GM19395 (cell line): ENCODE data around the gene MOB3A.
"Not testable (repeated sequence)": the region's sequence is repeated elsewhere in the genome, so short reads cannot be mapped to it uniquely, and the experiment has no call there.

ENCODE experiments used
- ATAC-seq: cut with Tn5 transposase; IDR thresholded peaks from one replicate; pipeline ENCODE4 v1.9.1; 2021; ENCODE audit warnings: mild to moderate bottlenecking, moderate library complexity; ENCODE audit not compliant: unreplicated experiment

MOB3A gene

GRCh38 chr19:2035590-2035991 is 60.5 kb downstream of the MOB3A start:
- ATAC-seq = no peak

DNA sequence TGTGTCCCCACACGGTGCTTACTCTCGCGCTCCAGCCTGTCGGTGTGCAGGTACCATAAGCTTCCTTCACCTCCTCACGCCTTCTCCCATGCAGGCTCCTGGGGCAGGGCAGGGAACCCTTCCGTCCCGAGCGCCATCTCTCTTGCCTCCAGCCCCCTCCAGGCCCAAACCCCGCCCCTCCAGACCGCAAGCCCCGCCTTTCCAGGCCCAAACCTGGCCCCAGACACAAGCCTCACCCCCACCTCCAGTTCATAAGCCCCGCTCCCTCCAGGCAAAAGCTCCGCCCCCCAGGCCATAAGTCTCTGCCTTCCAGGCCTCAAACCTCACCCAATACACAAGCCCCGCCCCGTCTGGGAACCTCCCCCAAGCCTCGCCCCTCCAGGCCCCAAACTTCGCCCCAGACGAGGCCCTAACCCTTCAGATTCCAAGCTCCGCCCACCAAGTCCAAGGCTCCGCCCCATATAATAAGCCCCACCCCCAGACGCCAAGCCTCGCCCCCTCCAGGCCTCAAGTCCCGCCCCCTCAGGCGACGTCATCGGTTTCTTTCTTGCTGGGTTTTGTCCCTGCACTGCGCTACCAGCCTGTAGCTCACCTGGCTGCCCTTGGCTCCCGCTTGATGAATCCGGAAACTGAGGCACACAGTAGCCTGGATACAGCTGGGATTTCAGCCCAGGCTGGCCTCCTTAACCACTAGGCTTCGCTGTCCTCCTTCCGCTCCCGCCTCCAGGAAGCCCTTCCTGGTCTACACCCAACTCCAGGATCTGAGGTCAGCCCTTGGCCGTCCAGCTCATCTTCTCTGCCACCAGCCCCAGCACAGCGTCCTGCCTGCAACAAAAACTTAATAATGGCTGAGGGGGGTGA is 61.2 kb downstream of the MOB3A start:
- ATAC-seq = no peak

- not testable (repeated sequence) for ATAC-seq
Observed at GRCh38 chr19:2034253-2034652, 61.9 kb downstream of the MOB3A start.

GRCh38 chr19:2033825-2034159 is 62.3 kb downstream of the MOB3A start:
- no peak for ATAC-seq

DNA sequence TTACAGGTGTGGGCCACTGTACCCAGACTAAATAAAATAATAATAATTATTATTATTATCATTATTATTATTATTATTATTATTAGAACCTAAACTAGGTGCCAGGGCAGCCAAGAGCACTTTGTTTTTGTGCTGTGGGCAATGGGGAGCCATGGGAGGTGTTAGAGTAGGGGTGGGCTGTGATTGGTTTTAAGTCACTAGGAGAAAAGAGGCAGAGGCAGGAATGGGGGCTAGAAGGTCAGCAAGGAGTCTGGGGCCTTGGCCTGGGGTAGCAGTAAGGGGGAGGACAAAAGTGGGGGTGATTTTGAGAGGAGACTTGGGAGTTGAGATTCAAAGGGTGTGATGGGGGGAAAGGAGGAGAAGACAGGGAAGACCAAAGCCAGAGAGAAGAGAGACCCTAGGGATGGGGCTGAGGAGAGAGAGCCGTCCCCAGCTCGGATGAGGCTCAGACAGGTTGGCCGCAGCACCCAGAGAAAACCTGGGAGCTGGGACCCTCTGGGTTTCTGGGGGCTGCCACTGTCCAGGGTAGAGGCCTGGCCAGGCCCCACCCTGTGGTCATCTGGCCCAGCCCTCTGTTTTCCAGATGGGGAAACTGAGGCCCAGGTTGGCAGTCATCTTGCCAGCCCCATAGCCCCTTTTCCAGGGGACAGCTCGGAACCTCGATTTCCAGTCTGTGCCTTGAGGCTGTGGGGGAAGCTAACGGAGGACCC is 62.9 kb downstream of the MOB3A start:
- no peak for ATAC-seq

DNA sequence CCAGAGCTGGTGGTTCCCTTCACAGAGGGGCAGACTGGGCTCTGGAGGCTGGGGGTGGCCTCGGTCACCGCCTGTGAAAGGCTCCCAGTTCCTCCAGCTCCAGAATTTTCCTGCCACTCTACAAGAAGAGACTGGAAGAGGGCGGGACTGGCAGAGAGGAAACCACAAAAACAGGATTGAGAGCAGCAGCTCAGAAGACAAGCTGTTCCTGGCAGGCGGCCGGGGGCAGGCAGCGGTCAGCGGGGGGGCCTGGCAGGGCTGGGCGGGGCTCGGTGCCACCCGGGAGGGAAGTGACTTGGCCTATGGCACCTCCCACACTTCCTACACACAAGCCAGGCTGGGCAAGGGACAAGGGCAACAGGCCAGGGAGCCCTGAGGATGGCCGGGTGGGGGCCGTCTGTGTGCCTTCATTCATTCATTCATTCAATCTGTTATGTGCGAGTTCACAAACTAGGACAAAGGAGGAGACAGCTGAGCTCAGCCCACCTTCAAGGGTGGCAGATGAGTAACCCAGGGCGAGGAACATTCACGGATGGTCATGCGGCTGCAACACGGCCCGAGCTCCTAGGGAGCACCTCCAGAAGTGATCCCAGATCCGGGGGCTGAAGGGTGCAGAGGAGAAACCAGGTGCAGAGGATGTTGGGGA is 63.7 kb downstream of the MOB3A start:
- no peak for ATAC-seq

DNA sequence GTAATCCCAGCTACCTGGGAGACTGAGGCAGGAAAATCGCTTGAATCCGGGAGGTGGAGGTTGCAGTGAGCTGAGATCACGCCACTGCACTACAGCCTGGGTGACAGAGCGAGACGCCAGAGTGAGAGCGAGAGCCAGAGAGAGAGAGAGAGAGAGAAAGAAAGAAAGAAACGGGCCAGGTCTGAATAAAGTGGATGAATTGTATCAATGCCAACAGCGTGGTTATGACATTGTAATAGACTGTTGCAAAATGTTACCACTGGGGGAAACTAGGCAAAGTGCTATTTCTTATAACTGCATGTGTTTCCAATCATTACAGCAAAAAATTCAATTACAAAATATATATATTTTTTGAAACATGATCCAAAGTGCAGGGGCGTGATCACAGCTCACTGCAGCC is 68.8 kb downstream of the MOB3A start:
- no peak for ATAC-seq

- ATAC-seq = no peak
Observed at GRCh38 chr19:2026770-2027169, 69.4 kb downstream of the MOB3A start.

GRCh38 chr19:2022289-2022688 is 73.8 kb downstream of the MOB3A start:
- no peak for ATAC-seq

GRCh38 chr19:2021453-2022140 is 74.5 kb downstream of the MOB3A start:
- no peak for ATAC-seq
